GM18508 (cell line): ENCODE results near the gene CEP128.

Experiments used
- ATAC-seq: cut with Tn5 transposase; IDR thresholded peaks from one replicate; pipeline ENCODE4 v1.9.1; 2021; ENCODE audit warnings: moderate number of reproducible peaks; ENCODE audit not compliant: insufficient read depth, unreplicated experiment

The CEP128 gene

GRCh38 chr14:80906946-80907345 lies 34.6 kb downstream of the CEP128 start:
- no peak for ATAC-seq

- ATAC-seq = no peak
These were observed 35.2 kb downstream of the CEP128 start for GRCh38 chr14:80906336-80906735.

GRCh38 chr14:80902608-80903007 lies 38.9 kb downstream of the CEP128 start:
- no peak for ATAC-seq

- no peak for ATAC-seq
These were observed 39.7 kb downstream of the CEP128 start for GRCh38 chr14:80901822-80902221.

GRCh38 chr14:80901260-80901659 lies 40.3 kb downstream of the CEP128 start:
- no peak for ATAC-seq

GRCh38 chr14:80872645-80873044 lies 68.9 kb downstream of the CEP128 start:
- ATAC-seq = no peak

- ATAC-seq = no peak
These were observed 73.3 kb downstream of the CEP128 start for GRCh38 chr14:80868260-80868659.

GRCh38 chr14:80867798-80868197 lies 73.7 kb downstream of the CEP128 start:
- no peak for ATAC-seq

GRCh38 chr14:80867091-80867490 lies 74.4 kb downstream of the CEP128 start:
- ATAC-seq = no peak

- no peak for ATAC-seq
These were observed 76.0 kb downstream of the CEP128 start for GRCh38 chr14:80865565-80865964.

GRCh38 chr14:80862983-80863382 lies 78.6 kb downstream of the CEP128 start:
- no peak for ATAC-seq

- no peak for ATAC-seq
These were observed 79.0 kb downstream of the CEP128 start for GRCh38 chr14:80862541-80862940.

GRCh38 chr14:80850197-80850814 lies 91.2 kb downstream of the CEP128 start:
- peak; percentile 49 for ATAC-seq

GRCh38 chr14:80847070-80847469 lies 94.5 kb downstream of the CEP128 start:
- ATAC-seq = no peak

GRCh38 chr14:80845856-80846255 lies 95.7 kb downstream of the CEP128 start:
- no peak for ATAC-seq

- no peak for ATAC-seq
These were observed 96.7 kb downstream of the CEP128 start for GRCh38 chr14:80844872-80845271.

GRCh38 chr14:80839743-80840142 lies 101.8 kb downstream of the CEP128 start:
- ATAC-seq = no peak

- no peak for ATAC-seq
These were observed 131.9 kb downstream of the CEP128 start for GRCh38 chr14:80809663-80810062.

- ATAC-seq = no peak
These were observed 136.4 kb downstream of the CEP128 start for GRCh38 chr14:80805136-80805535.

GRCh38 chr14:80798878-80799277 lies 142.7 kb downstream of the CEP128 start:
- no peak for ATAC-seq

GRCh38 chr14:80798211-80798610 lies 143.3 kb downstream of the CEP128 start:
- no peak for ATAC-seq

- no peak for ATAC-seq
These were observed 148.8 kb downstream of the CEP128 start for GRCh38 chr14:80792771-80793170.

GRCh38 chr14:80787876-80788275 lies 153.7 kb downstream of the CEP128 start:
- no peak for ATAC-seq
